Tibial nerve (tissue), 4 donors: ENCODE data around the gene CDC42EP3.

Experiments used
- EP300 ChIP-seq, 2 donors: sonication (generic); formaldehyde crosslinking; IDR thresholded peaks; one replicate each; pipeline ENCODE4 v1.6.1; 2017; ENCODE audit warnings: antibody characterized with exemption in 2 of 2, mild to moderate bottlenecking in 1 of 2
- POLR2A ChIP-seq, 2 donors: fragments of 450-650 bp; IDR thresholded peaks; one replicate each; pipeline ENCODE4 v1.6.1; 2017; ENCODE audit warnings: antibody characterized with exemption in 2 of 2, mild to moderate bottlenecking in 2 of 2, moderate library complexity in 2 of 2
- TF ChIP-seq, protein P1 (sequence below), 5 experiments: fragments of 200-600 bp in 3 of 5; fragments of 450-650 bp in 2 of 5; sonication (generic) in 3 of 5; IDR thresholded peaks; one replicate each; pipeline ENCODE4 v1.5.1; 2016 to 2019; ENCODE audit warnings: antibody characterized with exemption in 5 of 5, mild to moderate bottlenecking in 3 of 5, moderate library complexity in 2 of 5

DNA sequence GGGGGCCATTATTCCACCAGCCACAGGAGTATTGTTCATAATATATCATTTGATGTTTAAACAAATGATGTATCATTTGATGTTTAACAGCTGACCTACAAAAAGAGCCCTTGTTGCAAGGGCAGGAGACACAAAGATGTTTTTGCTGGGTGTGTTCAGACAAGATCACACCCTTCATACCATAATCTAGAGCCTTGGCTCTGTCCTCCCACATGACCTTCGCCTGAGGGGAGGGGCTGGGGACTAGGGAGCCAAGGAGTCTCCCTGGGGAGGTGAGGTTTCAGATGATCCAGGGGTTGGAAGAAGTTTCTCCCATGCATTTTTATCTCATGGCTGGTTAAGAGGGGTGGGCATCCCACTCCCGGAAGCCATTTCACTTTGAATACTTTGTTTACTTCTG lies 33.5 kb downstream of the CDC42EP3 start:
- no peak for TF ChIP-seq POLR2A (IDR thresholded peaks at IDR 0.05)
- TF ChIP-seq, protein P1, sequence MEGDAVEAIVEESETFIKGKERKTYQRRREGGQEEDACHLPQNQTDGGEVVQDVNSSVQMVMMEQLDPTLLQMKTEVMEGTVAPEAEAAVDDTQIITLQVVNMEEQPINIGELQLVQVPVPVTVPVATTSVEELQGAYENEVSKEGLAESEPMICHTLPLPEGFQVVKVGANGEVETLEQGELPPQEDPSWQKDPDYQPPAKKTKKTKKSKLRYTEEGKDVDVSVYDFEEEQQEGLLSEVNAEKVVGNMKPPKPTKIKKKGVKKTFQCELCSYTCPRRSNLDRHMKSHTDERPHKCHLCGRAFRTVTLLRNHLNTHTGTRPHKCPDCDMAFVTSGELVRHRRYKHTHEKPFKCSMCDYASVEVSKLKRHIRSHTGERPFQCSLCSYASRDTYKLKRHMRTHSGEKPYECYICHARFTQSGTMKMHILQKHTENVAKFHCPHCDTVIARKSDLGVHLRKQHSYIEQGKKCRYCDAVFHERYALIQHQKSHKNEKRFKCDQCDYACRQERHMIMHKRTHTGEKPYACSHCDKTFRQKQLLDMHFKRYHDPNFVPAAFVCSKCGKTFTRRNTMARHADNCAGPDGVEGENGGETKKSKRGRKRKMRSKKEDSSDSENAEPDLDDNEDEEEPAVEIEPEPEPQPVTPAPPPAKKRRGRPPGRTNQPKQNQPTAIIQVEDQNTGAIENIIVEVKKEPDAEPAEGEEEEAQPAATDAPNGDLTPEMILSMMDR (IDR thresholded peaks at IDR 0.05) = no peak
- no peak for TF ChIP-seq EP300 (IDR thresholded peaks at IDR 0.05)
